Immature natural killer cell (primary cell): ENCODE measurements around the gene ATG7. TPM values are rescaled to one million over a fixed set of nuclear protein-coding genes. Genes with fewer than 3 reads are reported as not detected.

ENCODE experiments used
- DNase-seq, 3 donors: peaks; one replicate each; pipeline ENCODE4 v3.0.0; 2022; ENCODE audit warnings: mixed read lengths in 1 of 3
- H3K27ac Mint-ChIP-seq, 6 donors: one replicate each; pipeline ENCODE4 v1.8.0; 2020; ENCODE audit warnings: mixed read lengths in 6 of 6, mild to moderate bottlenecking in 5 of 6, inconsistent platforms in 4 of 6, moderate library complexity in 3 of 6
- H3K27me3 Mint-ChIP-seq, 3 donors: one replicate each; pipeline ENCODE4 v1.8.0; 2020 to 2021; ENCODE audit warnings: low read depth in 3 of 3, mild to moderate bottlenecking in 3 of 3, mixed read lengths in 3 of 3, moderate library complexity in 3 of 3, inconsistent platforms in 1 of 3
- H3K36me3 Mint-ChIP-seq, 3 donors: one replicate each; pipeline ENCODE4 v1.8.0; 2020; ENCODE audit warnings: mixed read lengths in 3 of 3, inconsistent platforms in 2 of 3, mild to moderate bottlenecking in 2 of 3
- H3K4me1 Mint-ChIP-seq, 2 donors: one replicate each; pipeline ENCODE4 v1.8.0; 2020; ENCODE audit warnings: inconsistent platforms in 2 of 2, mild to moderate bottlenecking in 2 of 2, mixed read lengths in 2 of 2, moderate library complexity in 1 of 2
- H3K4me3 Mint-ChIP-seq, 5 donors: one replicate each; pipeline ENCODE4 v1.8.0; 2020; ENCODE audit warnings: mild to moderate bottlenecking in 5 of 5, mixed read lengths in 5 of 5, inconsistent platforms in 3 of 5, moderate library complexity in 3 of 5
- H3K9me3 Mint-ChIP-seq, 6 donors: one replicate each; pipeline ENCODE4 v1.8.0; 2020; ENCODE audit warnings: mild to moderate bottlenecking in 6 of 6, mixed read lengths in 6 of 6, inconsistent platforms in 4 of 6, moderate library complexity in 3 of 6
- polyA plus RNA-seq, 3 donors: library from polyadenylated mRNA; unstranded; fragments of 300-500 nt; fragmentation: Illumina TruSeq; gene quantifications; one replicate each; pipeline ENCODE4 v1.2.3, GENCODE V29; 2021

The ATG7 gene
- polyA plus RNA-seq, 3 donors from 2014 or later, result 12.9 to 22.1 (median 14.0) TPM

DNA sequence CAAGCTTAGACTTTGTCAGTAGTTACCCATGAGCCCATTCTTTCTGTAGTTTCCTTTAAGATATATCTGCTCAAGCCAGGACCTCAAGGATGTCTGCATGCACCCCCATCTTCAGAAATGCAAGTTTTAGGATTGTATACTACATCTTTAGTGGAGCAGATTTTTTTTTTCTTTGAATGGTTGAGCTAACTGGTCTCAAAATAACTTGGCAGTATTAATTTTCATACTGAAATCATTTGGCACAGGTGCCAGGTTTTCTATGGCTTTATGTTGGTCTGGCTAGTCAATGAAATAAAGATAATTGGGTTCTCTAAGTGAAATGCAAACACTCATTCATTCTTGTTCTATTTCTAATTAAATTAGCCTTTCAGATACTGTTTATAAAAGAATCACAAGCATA lies 108.9 kb downstream of the ATG7 start:
- DNase-seq, result no peak
- Mint-ChIP-seq H3K4me3 (no peak overlapping the region), H3K27ac (no peak overlapping the region), H3K36me3 (peaks cover 3 to 14% (median 8%) of the 10 kb centered on the region in 3 donors), H3K4me1 (no peaks in the 10 kb centered on the region), H3K27me3 (peaks cover 0 to 3% (median 0%) of the 10 kb centered on the region in 3 donors), H3K9me3 (no peaks in the 10 kb centered on the region)

DNA sequence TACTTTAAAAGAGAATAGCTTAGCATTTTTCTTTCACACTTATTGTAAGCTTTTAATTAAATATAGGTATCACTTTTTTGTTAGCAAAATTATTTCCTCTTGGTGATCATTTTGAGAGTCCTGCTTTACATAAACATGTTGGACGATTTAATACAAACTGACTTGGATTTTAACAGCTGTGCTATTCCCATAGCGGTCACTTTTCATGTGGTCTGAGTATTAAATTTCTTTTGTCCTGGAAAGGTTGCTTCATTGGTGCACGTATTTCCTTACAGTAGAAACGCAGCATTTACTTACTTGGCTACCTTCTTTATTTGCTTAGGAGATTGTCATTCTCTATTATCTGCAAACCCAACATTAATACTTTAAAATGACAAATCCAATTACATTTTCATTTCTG lies 109.4 kb downstream of the ATG7 start:
- Mint-ChIP-seq H3K4me3 (no peak overlapping the region), H3K27ac (no peak overlapping the region), H3K9me3 (no peaks in the 10 kb centered on the region), H3K4me1 (no peaks in the 10 kb centered on the region), H3K36me3 (peaks cover 5 to 14% (median 6%) of the 10 kb centered on the region in 3 donors), H3K27me3 (peaks cover 0 to 3% (median 0%) of the 10 kb centered on the region in 3 donors)
- DNase-seq, result no peak

DNA sequence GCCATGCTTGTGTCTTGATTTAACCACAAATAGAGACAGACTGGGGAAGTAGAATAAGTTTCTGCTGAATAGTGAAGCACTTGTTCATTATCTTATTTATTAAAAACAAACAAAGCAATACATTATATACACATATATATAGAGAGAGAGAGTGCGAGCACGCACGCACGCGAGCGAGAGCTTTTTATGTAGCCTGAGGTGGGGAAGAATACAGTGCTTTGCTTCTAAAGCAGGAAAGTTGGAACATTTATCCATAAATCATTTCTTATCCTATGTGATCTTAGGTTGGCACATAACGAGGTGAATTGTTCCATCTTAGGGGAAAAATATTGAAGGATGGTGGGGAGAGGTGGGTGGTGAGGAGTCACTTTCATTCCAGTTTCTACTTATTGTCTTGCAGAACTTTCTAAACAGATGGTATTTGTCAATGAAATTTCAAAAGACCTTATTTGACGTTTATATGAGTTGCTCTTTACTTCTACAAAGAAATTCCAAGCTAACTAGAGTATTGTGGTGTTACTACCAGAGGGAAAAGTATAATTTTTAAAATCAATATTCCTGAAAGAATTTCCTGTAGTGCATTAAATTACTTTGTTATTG lies 110.0 kb downstream of the ATG7 start:
- H3K36me3 Mint-ChIP-seq, result peaks cover 5 to 14% (median 6%) of the 10 kb centered on the region in 3 donors
- no peak overlapping the region for H3K4me3 Mint-ChIP-seq
- no peak for DNase-seq
- H3K27ac Mint-ChIP-seq, result no peak overlapping the region
- H3K27me3 Mint-ChIP-seq, result peaks cover 0 to 2% (median 0%) of the 10 kb centered on the region in 3 donors
- H3K4me1 Mint-ChIP-seq, result no peaks in the 10 kb centered on the region
- no peaks in the 10 kb centered on the region for H3K9me3 Mint-ChIP-seq

DNA sequence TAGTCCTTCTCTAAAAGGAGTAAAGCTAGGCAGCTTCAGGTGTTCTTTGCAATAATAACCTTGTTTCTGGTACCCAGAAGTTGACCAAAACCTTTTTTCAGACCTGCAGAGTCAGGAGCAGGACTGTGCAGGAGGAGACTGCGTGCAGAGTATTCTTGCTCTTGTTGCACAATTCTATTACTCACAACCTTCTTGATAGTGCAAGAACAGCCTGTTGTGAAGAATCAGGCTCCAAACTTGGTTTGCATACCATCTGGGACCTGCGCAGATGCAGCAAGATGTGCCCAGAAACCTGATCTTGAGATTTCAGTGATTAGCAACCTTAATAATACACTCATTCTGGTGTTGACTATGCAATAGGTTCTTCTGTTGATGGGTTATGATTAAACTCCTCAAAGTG lies 111.9 kb downstream of the ATG7 start:
- no peaks in the 10 kb centered on the region for H3K9me3 Mint-ChIP-seq
- no peak overlapping the region for H3K27ac Mint-ChIP-seq
- DNase-seq, result no peak
- H3K27me3 Mint-ChIP-seq, result no peaks in the 10 kb centered on the region
- H3K4me3 Mint-ChIP-seq, result no peak overlapping the region
- peaks cover 5 to 14% (median 6%) of the 10 kb centered on the region in 3 donors for H3K36me3 Mint-ChIP-seq
- H3K4me1 Mint-ChIP-seq, result no peaks in the 10 kb centered on the region

DNA sequence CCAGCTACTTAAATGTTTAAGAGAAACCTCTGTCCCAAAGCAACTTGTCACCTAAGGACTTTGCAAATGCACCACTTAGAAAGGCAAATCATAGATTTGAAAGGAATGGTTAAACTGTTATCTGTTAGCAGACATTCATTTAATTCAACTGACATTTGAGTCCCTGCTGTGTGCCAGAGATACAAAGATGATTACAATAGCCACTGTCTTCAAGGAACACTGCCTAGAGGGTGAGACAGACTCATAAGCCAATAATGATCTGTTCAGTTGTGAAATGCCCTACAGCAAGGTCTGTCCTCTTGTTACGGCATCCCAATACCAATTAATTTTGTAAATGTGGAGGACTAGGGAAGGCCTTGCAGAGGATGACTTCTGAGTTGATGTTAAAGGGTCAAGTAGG lies 113.1 kb downstream of the ATG7 start:
- peaks cover 5 to 9% (median 6%) of the 10 kb centered on the region in 3 donors for H3K36me3 Mint-ChIP-seq
- H3K27ac Mint-ChIP-seq, result no peak overlapping the region
- no peaks in the 10 kb centered on the region for H3K27me3 Mint-ChIP-seq

DNA sequence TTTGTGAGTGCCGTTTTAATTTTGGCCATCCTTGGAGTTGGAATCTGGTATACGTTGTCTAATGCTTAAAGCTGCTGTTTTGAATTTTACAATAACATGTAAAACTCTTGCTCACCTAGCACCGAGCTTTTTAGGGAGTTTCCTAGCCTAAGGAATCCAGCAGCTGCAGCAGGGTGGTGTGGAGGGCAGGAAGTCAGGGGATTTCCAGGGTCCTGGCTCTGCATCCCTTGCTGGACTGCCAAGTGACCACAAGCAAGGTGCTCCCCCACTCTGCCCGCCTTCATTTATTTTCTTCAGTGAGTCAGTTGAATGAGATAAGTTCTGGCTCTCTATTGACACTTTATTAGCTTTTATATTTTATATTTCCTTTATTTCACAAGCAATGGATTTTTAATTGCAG lies 113.7 kb downstream of the ATG7 start:
- H3K27ac Mint-ChIP-seq, result no peak overlapping the region
- H3K9me3 Mint-ChIP-seq, result no peaks in the 10 kb centered on the region
- peaks cover 5 to 12% (median 10%) of the 10 kb centered on the region in 3 donors for H3K36me3 Mint-ChIP-seq
- no peak for DNase-seq
- H3K4me3 Mint-ChIP-seq, result no peak overlapping the region
- H3K27me3 Mint-ChIP-seq, result peaks cover 0 to 3% (median 0%) of the 10 kb centered on the region in 3 donors
- H3K4me1 Mint-ChIP-seq, result peaks cover 3 to 6% of the 10 kb centered on the region in 2 donors

More for the DNA sequence above, 113.1 kb downstream of the ATG7 start:
- H3K9me3 Mint-ChIP-seq, result no peaks in the 10 kb centered on the region
- H3K4me3 Mint-ChIP-seq, result no peak overlapping the region
- H3K4me1 Mint-ChIP-seq, result peaks cover 0 to under 1% of the 10 kb centered on the region in 2 donors
- DNase-seq, result no peak

DNA sequence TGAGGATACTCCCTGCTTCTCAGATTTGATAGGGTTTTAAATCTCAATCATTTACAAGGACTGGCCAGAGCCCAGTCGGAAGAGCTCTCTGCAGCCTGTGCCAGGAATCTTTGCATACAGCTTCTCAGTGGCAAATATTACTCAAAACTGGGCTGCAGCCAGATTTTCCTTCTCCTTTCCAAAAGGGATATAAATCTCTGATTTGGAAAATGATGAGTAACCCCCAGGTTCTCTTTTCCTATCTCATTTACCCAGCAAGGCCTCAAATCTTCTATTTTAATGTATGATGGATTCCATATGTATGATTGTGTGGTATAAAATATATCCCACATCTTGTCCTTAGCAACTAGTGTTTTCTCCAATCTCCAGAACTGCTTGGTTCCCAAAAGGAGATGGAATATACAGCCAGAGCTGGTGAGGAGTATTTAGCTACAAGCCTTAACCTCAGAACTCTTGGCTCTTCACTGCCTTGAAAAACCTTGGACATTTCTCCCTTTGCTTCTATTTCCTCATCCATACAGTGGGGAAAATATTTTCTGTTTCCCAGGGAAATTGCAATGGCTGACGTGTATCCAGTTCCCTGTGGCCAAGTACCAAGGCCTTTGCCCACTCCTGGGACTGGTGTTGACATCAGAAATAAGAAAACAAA lies 114.4 kb downstream of the ATG7 start:
- H3K4me1 Mint-ChIP-seq, result peaks cover 9 to 13% of the 10 kb centered on the region in 2 donors
- no peaks in the 10 kb centered on the region for H3K9me3 Mint-ChIP-seq
- no peak for DNase-seq
- peaks cover 0 to 3% (median 0%) of the 10 kb centered on the region in 3 donors for H3K27me3 Mint-ChIP-seq
- H3K4me3 Mint-ChIP-seq, result no peak overlapping the region
- H3K36me3 Mint-ChIP-seq, result peaks cover 5 to 19% (median 13%) of the 10 kb centered on the region in 3 donors
- peak overlapping the region in 2 of 6 donors; percentile 28 to 36 for H3K27ac Mint-ChIP-seq

DNA sequence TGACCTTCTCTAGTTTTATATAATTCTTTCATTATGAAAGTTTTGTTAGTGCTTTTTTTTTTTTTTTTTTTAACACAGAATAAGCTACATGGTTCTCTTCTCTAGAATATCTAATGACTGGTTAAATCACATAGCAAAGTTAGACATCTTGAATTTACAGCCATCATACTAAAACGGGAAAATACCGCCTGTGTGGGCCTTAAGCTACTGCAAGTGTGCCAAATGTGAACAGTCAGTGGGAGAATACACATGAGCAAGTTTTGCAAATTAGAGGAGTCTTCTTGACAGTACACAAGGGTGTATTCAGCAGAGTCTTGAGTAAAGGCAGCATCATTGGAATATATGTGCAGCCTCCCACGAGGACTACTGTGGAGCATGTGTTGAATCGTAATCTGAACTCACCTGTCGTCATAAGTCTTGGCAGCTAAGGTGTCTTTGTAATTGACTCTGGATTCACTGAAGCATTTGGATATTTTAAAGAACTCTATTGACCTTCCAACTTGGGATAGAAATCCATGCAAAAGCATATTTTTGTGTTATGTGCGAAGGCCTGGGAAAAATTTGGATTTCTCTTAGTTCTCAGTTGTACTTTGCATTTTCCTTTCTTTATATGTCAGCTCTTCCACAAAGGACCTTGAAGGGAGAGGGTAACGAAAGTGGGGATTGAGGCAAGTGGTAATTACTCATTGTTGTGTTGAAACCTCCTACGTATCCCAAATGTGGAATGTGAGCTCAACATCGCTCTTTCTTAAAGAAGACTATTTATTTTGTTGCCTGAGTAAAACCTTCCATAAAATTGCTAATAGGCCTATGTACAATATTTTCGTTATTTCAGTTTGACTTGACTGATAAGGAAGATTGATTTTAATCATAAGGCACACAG lies 117.4 kb downstream of the ATG7 start:
- Mint-ChIP-seq H3K36me3 (peaks cover 0 to 10% (median 10%) of the 10 kb centered on the region in 3 donors), H3K9me3 (no peaks in the 10 kb centered on the region), H3K4me1 (peaks cover 30 to 36% of the 10 kb centered on the region in 2 donors), H3K27ac (no peak overlapping the region), H3K4me3 (no peak overlapping the region), H3K27me3 (peaks cover 0 to 3% (median 0%) of the 10 kb centered on the region in 3 donors)
- no peak for DNase-seq

DNA sequence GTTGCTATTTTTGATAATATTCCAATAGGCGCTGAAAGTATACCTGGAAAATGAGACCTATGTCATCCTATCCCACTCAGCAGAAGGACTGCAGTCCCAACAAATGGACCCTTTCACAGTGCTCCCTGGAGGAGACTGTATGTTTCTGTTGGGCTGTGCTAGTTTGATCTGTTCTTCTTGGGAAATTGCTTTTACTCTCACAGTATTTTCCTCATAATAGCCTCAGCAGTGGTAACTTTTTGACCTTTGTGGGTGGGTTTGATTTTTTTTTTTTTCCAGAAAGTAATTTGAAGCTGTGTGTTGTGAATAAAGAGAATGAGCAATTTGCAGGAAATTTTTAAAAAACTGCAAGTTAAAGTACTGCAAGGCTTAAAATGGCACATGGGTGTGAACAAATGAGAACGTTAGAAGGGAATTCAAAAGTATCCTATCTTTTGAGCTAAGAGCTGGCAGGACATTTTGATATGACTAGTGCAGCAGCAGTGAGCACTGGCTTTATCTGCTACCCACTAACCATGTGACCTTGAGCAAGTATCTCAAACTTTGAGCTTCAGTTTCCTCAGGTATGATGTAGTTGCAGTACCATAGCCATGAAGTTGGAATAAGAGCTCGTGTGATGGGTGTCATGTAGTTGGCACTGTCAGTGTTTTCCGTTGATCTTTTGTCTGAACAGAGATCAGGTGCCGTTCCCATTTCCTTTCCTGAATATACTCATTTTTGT lies 118.4 kb downstream of the ATG7 start:
- Mint-ChIP-seq H3K9me3 (no peaks in the 10 kb centered on the region), H3K27ac (no peak overlapping the region), H3K4me1 (peaks cover 30 to 38% of the 10 kb centered on the region in 2 donors), H3K4me3 (no peak overlapping the region), H3K27me3 (peaks cover 0 to 3% (median 0%) of the 10 kb centered on the region in 3 donors), H3K36me3 (peaks cover 0 to 17% (median 10%) of the 10 kb centered on the region in 3 donors)
- DNase-seq, result no peak

DNA sequence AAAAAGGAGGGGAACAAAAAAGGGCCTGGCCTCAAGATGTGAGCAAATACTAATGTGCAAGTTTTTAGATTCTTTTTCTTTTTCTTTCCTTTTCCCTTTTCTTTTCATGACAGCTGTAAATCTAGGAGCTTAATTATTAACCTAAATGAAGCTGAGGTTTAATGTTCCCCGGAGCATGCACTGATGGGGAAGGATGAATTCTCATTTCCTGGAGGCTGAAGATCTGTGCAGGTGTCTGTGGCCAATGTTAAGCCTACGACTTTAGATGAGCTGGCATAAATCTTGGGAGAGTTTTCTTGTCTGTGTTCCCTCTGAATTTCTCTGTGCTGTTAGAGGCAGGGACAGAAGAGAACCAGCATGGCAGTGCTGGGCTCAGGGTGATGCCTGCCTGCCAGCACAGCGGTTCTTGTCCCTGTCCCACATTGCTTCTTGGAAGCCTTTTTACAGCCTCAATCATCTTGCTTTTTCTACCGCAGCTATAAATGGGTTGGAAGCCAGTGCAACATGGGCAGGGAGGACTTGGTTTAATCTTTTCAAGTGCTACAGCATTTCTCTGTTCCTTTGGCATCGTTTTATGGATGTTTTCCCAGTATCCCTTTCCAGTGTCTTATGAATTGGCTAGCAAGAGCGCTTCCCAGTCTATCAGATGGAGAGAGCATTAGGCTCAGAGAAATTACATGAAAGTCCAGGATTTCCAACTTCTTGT lies 119.1 kb downstream of the ATG7 start:
- peaks cover 0 to 17% (median 9%) of the 10 kb centered on the region in 3 donors for H3K36me3 Mint-ChIP-seq
- H3K4me1 Mint-ChIP-seq, result peaks cover 30 to 38% of the 10 kb centered on the region in 2 donors
- H3K27ac Mint-ChIP-seq, result peak overlapping the region in 3 of 6 donors; percentile 26 to 43 (median 33)
- no peak for DNase-seq
- no peaks in the 10 kb centered on the region for H3K9me3 Mint-ChIP-seq
- H3K4me3 Mint-ChIP-seq, result no peak overlapping the region
- H3K27me3 Mint-ChIP-seq, result peaks cover 0 to 3% (median 0%) of the 10 kb centered on the region in 3 donors

DNA sequence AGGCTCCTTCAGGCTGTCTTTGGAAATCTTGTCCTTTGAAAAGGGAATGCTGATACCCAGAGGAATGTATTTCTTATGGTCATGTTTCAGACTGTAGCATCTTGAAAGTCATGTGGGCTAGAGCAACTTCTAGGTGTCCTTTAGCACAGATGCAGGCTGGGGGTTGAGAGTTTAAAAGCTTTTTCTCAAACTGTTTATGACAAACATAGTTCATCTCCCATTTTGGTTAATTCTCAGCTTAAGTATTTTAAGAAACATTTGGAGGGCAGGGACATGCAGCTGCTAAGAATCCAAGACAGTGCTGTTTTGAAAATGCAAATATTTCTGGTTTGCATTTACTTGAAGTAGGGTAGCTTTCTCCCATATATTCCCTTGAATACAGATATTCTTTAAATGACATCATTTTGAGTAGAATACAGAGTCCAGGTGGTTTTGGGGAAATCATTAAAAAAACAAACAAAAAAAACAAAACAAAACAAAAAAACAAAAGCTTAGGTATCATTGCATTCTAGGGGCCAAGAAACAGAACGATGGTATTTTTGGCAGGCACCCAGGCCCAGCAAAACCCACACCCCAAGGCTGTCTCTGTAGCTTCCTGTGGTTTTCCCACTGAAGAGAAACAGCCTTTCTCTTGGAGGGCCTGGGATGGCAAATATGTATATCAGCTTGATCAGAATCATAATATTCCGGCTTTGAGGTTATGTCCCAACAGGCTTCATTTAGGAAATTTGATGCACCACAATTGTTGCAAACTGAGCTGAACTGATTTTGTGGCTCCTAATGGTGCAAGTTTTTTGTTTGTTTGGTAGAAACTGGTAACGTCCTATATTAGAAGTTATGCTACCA lies 120.0 kb downstream of the ATG7 start:
- peaks cover 0 to 3% (median 0%) of the 10 kb centered on the region in 3 donors for H3K27me3 Mint-ChIP-seq
- DNase-seq, result no peak
- no peaks in the 10 kb centered on the region for H3K9me3 Mint-ChIP-seq
- peaks cover 0 to 17% (median 7%) of the 10 kb centered on the region in 3 donors for H3K36me3 Mint-ChIP-seq
- no peak overlapping the region for H3K4me3 Mint-ChIP-seq
- H3K4me1 Mint-ChIP-seq, result peaks cover 30 to 38% of the 10 kb centered on the region in 2 donors
- peak overlapping the region in 3 of 6 donors; percentile 16 to 69 (median 30) for H3K27ac Mint-ChIP-seq

DNA sequence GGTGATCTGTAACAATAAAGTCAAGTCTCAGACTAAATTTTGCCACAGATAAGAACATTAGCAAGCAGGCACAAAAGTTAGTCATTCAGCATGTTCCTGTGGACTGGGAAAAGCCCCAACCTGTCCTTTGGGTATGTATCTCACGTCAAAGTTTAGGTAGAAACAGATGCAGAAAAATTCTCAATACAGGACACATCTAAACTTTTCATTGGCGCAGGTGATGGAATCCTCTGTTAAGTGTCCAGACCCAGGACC lies 120.6 kb downstream of the ATG7 start:
- Mint-ChIP-seq H3K4me3 (no peak overlapping the region), H3K36me3 (peaks cover 0 to 17% (median 7%) of the 10 kb centered on the region in 3 donors), H3K27ac (peak overlapping the region in 1 of 6 donors; percentile 30), H3K9me3 (no peaks in the 10 kb centered on the region), H3K4me1 (peaks cover 30 to 38% of the 10 kb centered on the region in 2 donors), H3K27me3 (peaks cover 0 to 3% (median 0%) of the 10 kb centered on the region in 3 donors)
- no peak for DNase-seq
